ENCODE results near the gene RIC3.

Gene RIC3

DNA sequence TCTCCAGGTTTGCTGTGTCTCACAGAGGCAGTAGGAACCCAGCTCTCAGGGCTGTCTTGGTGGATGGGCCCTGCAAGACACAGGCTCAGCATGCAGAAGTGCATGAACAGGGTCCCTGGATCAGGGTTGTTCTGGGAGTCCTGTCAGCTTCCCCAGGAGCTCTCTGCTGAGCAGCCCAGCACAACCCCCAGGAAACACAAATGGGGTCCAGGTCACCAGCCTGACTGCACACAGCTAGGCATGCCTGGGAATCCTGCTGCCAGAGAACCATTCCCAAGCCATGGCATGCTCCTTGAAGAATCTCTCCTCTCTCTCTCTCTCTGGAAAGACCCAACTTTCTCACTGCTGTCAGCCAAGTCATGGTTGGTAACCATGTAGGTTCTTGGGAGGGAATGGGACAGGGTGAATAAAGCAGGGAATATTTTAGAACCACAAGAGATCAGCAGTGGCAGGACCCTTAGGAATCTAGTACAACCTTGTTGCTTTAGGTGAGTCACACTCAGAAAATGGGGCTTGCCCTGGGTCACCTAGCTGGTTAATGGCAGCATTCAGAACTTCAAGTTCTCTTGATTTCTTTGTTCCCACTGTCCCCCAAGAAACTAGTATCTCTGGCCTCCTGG is 66.4 kb downstream of the RIC3 start:
- DNase-seq = no peak

DNA sequence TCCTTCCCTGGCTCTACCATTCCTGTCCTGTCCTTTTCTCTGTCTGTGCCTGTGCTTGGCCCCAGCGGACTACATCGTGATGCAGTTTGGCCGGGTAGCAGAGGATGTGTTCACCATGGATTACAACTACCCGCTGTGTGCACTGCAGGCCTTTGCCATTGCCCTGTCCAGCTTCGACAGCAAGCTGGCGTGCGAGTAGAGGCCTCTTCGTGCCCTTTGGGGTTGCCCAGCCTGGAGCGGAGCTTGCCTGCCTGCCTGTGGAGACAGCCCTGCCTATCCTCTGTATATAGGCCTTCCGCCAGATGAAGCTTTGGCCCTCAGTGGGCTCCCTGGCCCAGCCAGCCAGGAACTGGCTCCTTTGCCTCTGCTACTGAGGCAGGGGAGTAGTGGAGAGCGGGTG is 67.4 kb downstream of the RIC3 start:
- no peak for DNase-seq

DNA sequence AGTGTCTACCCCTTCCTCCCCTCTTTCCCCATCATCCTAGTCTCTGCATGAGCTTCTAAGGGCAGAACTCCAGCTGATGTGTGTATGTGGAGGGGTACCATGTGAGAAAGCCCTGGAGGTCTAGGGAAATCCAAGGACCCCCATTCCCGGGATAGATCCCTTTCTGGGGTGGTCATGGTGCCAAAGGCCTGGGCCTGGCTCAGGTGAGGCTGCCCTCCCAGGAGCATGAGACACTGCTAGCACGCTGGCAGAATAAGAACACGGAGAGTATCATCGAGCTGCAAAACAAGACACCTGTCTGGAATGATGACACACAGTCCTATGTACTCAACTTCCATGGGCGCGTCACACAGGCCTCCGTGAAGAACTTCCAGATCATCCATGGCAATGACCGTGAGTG is 68.2 kb downstream of the RIC3 start:
- no peak for DNase-seq

DNA sequence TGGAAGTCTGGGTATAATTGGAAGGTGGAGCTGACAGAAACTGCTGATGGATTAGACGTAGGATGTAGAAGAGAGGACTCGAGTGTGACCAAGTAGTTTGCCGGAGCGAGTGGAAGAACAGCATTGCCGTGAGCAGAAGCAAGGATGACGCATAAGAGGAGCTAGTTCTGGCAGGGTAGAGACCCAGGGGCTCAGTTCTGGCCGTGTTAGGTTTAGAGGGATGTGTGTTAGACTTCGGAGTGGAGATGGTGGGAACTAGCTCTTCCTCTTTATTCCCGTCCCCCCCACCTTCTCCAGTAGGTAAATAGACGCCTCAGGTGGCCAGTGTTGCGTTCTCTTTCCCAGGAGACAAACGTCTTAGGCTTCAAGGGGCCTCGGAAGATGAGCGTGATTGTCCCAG is 68.7 kb downstream of the RIC3 start:
- no peak for DNase-seq

DNA sequence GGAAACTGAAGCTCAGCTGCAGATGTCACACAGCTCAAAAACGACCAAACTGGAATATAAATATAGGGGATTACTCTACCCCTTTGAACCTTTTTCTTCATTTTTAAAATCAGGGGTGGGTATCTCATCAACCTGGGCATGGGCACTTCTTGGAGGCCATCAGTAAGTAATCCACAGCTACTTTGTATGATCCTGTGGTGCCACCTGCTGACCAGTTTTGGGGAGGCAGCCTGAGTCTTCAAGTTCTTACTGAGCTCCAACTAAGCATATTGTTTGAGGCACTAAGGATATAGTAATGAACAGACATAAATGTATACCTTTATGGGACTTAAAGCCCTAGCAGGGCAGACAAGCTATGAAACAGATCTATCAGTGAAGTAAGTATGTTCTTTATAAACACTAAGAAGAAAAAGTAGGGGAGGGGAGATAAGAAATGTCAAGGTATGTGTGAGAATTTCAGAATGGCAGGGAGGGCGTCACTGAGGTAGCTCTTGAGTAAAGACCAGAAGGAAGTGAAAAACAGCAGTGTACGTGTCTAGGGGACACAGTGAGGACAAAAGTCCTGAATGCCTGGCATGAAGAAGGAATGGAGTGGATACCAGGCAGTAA is 69.4 kb downstream of the RIC3 start:
- peak; percentile 47 for DNase-seq

DNA sequence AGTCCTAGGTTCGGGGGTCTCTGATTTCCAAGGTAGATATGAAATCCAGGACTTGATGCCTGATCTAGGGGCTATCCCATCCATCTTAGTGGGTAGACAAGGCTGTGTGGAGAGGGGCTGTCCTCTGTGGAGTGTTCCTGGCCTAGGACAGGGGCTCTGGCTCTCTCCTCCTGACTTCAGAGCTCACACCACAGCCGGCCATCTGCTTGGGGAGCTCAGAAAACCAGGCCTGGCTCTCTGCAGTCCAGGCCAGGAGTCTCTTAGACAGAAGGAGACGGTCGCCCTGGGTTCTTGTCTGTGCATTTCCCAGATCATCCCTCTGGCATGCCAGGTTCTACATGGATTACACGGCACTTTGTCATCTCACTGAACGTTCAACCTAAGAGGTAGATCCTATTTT is 69.9 kb downstream of the RIC3 start:
- no peak for DNase-seq

DNA sequence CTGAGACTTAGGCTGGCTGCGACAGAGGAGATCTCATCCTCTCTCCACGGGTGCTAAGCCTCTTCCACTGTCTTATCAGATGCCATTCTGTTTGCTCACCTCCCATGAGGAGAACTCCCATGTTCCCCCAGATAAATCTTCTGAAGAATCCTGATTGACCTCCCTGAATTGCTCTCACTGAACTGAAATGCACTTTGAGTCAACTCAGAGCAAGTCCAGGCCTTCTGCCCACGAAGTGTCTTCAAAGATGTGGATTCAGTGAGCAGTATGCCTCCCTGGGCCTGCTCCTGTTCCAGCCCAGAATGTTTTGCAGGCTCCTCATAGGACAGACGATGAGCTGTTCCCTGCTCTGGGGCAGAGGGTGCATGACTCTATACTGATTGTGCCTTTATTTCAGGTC is 70.5 kb downstream of the RIC3 start:
- DNase-seq = no peak

DNA sequence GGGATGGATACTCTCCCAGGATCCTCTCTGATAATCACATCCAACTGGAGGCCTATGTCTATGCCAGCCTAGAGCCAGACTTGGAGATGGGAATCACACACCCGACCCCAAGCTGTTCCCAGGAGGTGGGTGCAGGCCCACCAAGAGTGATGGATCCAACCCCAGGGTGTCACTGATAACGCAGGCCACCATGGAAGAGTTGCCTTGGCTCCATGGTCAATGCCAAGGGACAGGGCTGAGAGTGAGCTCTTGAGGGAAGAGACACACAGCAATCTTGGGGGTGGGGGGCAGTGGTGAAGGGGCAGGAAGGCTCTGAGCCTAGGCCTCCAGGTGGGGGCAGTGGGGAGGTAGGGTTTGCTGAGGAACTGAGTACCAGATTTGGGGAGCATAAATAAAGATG is 70.9 kb downstream of the RIC3 start:
- DNase-seq = no peak

DNA sequence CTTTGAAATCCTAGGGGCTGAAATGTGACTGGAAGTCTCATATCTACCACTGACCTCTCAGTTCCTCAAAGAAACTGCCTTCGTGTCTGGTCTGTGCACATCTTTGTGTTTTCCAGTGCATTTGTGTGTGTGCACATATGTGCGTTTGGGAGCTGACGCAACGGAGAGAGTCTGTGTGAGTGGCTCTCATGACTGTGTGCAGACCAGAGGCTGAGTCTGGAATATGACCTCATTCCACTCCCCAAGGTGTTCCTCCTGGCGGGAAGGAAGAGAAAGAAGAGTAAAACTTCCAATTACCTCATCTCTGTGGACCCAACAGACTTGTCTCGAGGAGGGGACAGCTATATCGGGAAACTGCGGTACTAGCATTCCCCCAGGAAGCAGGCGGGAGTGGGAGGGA is 71.4 kb downstream of the RIC3 start:
- no peak for DNase-seq

DNA sequence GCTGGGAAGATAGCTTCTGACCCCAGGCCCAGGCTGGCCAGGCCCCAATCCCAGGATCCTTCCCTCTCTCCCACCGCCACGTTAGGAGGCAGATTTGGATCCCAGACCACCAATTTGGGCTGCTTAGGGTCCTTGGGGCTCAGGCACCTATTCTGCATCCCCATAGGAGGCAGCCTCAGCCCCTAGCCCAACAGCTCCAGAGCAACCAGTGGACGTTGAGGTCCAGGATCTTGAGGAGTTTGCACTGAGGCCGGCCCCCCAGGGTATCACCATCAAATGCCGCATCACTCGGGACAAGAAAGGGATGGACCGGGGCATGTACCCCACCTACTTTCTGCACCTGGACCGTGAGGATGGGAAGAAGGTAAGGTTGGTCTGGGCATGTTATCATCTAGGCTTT is 71.8 kb downstream of the RIC3 start:
- no peak for DNase-seq

DNA sequence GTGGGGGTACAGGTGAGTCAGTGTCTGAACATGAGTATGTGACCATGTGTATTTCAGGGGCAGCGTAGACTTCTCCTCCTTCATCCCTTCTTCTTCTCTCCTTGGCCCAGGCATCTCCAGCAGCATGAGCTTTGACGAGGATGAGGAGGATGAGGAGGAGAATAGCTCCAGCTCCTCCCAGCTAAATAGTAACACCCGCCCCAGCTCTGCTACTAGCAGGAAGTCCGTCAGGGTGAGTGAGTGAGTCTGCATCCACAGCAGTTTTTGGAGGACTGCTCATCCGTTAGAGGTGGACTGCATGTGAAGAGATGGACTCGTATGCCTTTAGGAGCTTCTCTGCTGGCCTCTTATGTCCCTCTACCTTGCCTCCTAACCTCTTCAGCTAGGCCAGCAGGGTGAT is 72.2 kb downstream of the RIC3 start:
- DNase-seq = no peak

DNA sequence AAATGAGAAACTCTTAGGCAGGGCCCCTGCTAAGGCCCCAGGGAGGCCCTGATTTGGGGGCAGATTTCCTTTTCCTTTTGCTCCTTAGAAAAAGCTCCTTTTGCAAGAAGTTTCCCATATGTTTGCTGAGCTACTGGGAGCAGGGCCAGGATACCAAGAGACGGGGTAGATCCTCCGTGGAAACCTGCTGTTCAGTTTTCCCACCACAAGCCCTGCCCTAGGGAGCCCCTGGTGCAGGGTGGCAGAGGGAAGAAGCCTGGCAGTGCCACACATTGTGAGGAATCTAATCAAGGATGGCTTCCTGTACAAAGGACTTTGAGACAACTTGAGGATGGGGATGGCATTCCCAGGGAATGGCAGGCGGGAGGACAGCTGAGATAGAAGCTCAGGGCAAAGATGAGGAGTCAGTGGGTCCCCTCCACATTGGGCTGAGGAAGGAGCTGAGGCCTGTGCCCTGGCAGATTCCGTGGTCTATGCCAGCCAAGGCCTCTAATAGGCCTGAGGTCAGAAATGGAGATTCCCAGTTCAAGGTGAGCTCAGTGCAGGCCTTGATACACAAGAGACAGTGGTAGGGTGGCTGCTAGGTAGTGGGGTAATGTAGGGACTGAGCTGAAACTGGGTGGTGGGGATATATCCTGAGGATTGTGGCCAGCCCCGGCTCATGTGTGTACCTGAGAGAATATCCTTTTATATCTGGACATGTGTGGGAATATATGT is 72.9 kb downstream of the RIC3 start:
- no peak for DNase-seq

DNA sequence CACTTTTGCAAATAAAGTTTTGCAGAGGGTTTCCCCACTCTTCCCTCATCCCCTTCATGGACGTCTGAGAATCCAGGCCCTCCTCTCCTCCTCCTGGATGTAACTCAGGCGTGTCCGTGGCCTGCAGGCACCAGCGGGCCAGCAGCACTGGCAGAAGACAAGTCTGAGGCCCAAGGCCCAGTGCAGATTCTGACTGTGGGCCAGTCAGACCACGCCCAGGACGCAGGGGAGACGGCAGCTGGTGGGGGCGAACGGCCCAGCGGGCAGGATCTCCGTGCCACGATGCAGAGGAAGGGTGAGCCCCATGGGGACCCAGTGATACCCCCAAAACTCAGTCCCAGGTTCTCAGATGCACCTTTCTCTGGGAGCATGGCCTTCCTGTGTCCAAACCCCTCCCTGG is 73.5 kb downstream of the RIC3 start:
- no peak for DNase-seq

DNA sequence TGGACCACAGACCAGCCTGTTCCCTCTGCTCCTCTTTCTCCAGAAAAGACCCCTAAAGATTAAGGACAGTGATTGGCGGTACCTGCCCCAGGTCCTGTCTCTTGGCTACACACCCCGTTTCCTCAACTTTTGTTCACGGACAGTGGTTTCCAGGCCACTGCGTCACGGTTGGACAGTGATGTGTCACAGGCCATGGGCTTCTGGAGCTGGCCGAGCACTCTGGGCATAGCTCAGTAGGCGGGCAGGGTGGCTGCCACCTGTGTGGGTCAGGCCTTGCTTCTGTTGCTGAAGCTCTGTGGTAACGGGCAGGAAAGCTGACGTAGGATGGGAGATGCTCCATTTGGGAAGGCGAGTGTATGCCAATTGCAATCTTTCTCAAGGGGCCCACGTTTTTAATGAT is 74.2 kb downstream of the RIC3 start:
- DNase-seq = no peak

DNA sequence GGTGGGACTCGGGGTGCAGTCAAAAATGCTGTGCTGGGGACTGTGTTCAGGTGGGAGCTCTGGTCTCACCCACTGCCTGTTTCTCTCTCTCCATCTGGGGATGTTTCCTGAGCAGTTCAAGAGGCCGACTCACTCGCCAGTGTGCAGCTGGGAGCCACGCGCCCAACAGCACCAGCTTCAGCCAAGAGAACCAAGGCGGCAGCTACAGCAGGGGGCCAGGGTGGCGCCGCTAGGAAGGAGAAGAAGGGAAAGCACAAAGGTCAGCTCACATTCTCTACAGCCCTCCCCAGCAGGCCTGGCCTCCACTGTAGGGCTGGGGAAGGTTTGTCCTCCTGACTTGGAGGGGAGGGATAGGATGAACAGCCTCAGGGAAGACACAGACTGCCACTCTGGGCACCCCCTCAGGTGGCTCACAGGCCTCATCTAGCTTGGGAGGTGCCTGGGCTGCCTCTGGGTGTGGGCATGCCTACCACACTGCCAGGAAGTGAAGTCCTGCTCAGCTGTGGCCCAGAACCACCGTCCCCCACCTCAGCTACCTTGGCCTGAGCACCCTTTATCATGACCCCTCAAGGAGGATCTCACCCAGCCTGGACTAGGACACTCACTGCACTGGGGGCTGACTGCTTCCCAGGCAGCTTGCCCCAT is 74.8 kb downstream of the RIC3 start:
- no peak for DNase-seq

DNA sequence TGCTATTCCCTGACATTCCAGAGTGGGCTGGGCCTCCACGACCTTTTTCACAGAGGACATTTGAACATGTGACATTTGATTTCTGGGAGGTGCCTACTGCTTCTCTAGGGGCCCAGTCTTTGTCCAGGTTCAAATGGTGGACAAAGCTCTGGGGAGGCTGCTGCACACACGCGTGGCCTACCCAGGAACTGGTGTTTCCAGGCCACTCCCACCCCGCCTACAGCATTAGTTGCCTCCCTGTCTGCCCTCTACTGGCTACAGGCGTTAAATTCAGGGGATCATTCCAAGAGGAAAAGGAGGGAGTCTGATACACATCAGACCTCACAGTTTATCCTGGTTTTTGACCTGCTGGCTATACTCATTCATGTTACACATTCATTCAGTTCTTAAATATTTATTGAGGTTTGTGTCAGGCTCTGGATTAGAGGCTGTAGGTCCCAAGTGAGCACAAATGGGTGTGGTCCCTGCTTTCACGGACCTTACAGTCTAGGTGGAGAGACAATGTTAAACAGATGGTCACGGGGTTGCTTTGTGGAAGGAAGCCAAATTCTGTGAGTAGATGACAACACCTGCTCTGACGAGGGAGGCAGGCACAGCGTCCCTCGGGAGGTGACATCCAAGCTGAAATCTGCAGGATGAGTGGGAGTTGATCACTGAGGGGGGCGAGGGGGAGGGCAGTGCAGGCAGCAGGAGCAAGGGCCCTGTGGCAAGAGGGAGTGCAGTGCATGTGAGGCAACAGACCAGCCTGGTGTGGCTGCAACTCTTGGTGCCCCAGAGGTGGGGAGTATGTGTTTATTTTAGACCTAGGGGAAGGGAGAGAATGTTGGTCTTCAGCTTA is 76.0 kb downstream of the RIC3 start:
- peak; percentile 85 for DNase-seq

DNA sequence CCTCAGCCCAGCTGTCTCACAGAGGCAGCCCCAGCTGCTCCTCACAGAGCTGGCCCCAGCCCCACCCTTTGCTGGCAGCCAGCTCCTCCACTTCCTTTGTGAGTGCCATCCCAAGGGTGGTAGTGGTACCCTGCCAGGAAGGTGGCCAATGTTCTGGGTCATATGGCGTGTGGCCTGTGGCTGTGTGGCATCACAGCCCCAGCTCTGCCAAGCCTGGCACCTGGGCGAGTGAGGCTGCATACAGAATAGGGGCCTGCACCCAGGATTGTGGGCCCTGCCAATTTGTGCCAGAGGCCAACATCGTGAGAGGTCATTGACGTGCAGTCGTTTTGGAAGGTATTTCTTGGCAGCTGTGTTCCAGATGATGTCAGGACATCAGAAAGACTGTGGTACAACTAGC is 77.1 kb downstream of the RIC3 start:
- no peak for DNase-seq

DNA sequence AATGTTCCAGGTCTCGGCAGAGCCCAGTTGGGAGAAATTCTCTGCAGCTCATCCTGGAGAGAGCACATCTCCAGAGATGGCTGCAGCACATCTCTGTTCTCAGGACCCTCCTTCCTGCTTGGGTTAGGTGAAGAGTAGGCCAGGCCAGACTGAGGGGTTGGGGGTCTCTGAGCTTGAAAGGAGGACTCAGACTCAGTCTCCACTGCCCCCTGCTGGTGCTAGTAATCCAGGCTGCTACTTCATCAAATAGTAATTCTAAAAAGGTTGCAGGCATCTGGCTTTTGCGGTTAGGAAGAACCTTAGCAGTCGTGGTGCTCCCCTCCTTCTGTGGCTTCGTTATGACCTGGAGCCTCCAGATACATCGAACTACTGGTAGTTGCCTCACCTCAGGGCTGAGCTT is 78.1 kb downstream of the RIC3 start:
- peak; percentile 25 for DNase-seq

DNA sequence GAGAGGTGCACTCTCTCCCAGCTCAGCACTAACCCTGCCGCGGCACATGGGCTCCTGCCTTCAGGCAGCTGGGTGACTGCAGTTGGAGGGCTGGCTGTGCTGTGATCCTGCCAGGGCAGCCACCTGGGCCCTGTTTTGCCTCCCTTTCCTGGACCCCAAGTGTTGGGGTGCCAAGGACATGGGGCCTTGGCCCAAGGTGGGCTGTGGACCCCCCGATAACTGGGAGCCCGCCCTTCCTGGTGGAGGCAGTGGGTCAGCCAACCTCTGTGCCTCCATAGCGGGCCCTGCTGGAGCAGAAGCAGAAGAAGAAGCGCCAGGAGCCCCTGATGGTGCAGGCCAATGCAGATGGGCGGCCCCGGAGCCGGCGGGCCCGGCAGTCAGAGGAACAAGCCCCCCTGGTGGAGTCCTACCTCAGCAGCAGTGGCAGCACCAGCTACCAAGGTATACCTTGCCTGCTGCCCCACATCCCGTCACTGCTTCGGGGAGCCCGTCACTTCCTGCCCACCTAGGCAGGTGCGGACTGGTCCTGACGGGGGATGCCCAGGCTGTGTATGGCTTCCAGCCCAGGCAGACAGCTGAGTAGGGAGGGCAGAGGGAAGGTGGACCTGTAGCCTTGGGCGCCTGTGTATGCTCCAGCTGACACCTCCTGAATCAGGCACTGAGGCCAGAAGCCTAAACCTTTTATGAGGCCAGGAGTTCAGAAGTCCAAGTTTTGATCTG is 78.9 kb downstream of the RIC3 start:
- no peak for DNase-seq

DNA sequence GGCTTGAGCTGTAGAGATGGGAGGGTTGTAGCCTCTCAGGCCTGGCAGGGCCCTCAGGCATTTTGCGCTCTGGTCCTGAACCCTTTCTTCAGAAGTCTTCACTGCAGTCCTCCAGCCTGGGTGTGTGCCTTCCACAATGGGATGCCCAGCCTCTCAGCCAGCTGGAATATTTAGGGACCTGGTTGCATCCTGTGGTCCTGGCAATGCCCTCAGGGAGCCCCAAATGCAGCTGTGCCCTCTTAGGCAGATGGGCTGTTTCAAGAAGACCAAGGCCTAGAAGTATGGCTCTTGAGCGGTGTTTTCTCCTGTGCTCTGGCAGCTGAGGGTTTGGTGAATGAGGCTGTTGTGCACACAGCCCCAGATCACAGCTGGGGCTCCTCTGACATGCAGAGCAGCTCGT is 81.1 kb downstream of the RIC3 start:
- DNase-seq = no peak

DNA sequence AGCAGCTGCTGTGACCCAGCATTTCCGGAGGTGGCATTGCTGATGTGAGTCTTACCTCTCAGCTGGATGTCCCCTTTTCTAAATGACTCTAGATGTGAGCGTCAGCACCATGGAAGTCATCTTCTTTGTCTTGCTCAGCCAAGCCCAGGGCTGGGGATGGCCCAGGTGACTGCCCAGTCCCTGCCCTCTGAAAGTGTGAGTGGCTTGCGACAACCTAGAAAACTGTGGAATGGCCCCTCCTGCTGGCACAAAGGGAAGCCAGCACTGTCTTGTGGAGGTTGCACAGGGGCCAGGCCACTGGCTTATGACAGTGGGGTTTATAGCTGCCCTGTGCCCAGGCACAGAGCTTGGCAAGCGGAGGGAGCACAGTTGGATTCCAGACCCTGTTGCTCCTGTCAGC is 81.6 kb downstream of the RIC3 start:
- DNase-seq = no peak

DNA sequence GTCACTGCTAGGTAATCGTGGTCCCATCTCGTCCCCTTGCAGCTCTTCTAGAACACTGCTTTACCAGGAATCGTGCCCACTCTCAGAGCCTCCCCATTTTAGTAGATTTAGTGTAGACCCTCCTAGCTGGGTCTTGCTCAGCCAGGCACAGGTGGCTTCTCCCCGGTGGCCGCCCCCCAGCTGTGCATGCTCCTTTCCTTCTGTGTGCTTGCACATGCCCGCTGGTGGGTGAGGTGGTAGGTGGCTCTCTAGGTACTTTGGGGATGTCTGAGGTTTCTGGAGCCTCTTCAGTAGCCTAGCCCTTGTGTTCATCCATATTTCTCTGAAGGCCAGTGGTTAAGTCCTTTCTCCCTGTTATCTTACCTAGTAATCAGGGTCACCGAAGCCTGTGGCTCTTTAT is 82.3 kb downstream of the RIC3 start:
- peak; percentile 29 for DNase-seq

Data from COR-L47 (cell line).